ENCODE results near the gene AP1S3. TPM values are rescaled to one million over a fixed set of nuclear protein-coding genes. Genes with fewer than 3 reads are reported as not detected.

The AP1S3 gene
- total and polyA plus RNA-seq, 2 of the 4 experiments (the other 2 are of a cell fraction), result 2.5 to 4.1 TPM

DNA sequence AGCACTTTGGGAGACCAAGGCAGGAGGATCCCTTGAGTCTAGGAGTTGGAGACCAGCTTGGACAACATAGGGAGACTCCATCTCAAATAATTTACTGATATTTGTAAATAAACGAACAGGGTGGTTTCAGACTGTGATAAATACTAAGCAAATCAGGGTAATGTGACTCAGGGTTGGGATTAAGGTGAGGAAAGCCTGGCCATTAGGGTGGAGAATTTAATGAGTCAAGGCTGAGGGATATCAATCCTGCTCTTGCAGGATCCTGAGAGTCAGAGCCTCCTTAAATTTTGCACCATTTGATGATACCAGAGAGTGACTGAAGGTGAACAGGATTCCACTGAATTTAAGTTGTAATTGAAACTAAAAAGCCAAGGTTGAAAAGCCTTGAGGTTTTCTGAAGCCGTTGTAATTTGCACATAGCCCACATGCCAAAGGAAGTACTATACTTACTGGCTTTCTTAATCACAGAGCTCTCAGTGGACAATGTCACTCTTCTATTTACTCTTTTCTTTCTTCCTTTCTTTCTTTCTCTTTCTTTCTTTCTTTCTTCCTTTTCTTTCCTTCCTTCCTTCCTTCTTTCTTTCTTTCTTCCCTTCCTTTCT, 28.6 kb upstream of the AP1S3 start:
- H3K27ac ChIP-seq (ENCODE audit: insufficient read depth, low read length), result no peak overlapping the region
- H4K20me1 ChIP-seq (ENCODE audit: insufficient read depth, low read length), result peaks cover 3% of the 10 kb centered on the region; the same call in 1 of the 2 replicates
- no peak overlapping the region for H2AFZ ChIP-seq (replicated peaks; ENCODE audit: low read length, poor library complexity)
- no peak overlapping the region for H3K4me2 ChIP-seq (ENCODE audit: low read depth, low read length)
- H2BK120ac ChIP-seq (ENCODE audit: low read depth, low read length), result no peak overlapping the region
- in situ Hi-C loops (cut with MboI; ENCODE audit: low sequenced_read_pairs), result no loop called here
- WGBS, 2 experiments (ENCODE audit: extremely low coverage in 2 of 2, insufficient read length in 1 of 2), result 88% methylated on average over 1 of the region's 2 CpGs; no CpG with 5 or more reads in 1 of the 2 experiments
- no peaks in the 10 kb centered on the region for H3K9me3 ChIP-seq (ENCODE audit: control insufficient read depth, insufficient read depth, low read length)
- DNase-seq, result no peak
- H2BK20ac ChIP-seq (ENCODE audit: low read depth, low read length), result no peak overlapping the region
- H3K9me1 ChIP-seq (ENCODE audit: insufficient read depth, low read length), result peaks cover 2% of the 10 kb centered on the region; the same call in 1 of the 2 replicates
- dilution Hi-C loops (cut with HindIII; ENCODE audit: low sequenced_read_pairs, unreplicated experiment), result no loop called here
- H3K14ac ChIP-seq (replicated peaks; ENCODE audit: low read depth, low read length), result no peak overlapping the region
- intact Hi-C loops (cut with micrococcal nuclease), result no loop called here
- H4K91ac ChIP-seq (ENCODE audit: insufficient read depth, low read depth, low read length), result no peak overlapping the region
- H3K23ac ChIP-seq (ENCODE audit: low read depth, low read length), result no peak overlapping the region
- peaks cover 2% of the 10 kb centered on the region for H3K4me1 ChIP-seq (ENCODE audit: control insufficient read depth, insufficient read depth, low read length)
- H4K8ac ChIP-seq (ENCODE audit: low read depth in 2 of 2, low read length in 2 of 2), result no peak overlapping the region
- no peak overlapping the region for H2BK5ac ChIP-seq (ENCODE audit: low read depth, low read length, poor library complexity, severe bottlenecking)
- H3K18ac ChIP-seq (ENCODE audit: low read depth, low read length), result no peak overlapping the region
- no peak overlapping the region for H3K56ac ChIP-seq (ENCODE audit: extremely low read depth, insufficient read depth, low read length)
- ChIA-PET CTCF (no interaction called here), POLR2A (ENCODE audit: unreplicated experiment) (no interaction called here)
- no TSS peak for BruUV-seq (replicated peaks)
- ATAC-seq (ENCODE audit: low read depth), result no peak
- no peak overlapping the region for H2AK5ac ChIP-seq (ENCODE audit: low read depth, low read length)
- TF ChIP-seq, protein P1, sequence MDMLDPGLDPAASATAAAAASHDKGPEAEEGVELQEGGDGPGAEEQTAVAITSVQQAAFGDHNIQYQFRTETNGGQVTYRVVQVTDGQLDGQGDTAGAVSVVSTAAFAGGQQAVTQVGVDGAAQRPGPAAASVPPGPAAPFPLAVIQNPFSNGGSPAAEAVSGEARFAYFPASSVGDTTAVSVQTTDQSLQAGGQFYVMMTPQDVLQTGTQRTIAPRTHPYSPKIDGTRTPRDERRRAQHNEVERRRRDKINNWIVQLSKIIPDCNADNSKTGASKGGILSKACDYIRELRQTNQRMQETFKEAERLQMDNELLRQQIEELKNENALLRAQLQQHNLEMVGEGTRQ (IDR thresholded peaks at IDR 0.05; ENCODE audit: low read depth, low read length), result no peak
- no peak for TF ChIP-seq CHD1 (IDR thresholded peaks at IDR 0.05; ENCODE audit: low read depth, low read length)
- TF ChIP-seq, protein P2, sequence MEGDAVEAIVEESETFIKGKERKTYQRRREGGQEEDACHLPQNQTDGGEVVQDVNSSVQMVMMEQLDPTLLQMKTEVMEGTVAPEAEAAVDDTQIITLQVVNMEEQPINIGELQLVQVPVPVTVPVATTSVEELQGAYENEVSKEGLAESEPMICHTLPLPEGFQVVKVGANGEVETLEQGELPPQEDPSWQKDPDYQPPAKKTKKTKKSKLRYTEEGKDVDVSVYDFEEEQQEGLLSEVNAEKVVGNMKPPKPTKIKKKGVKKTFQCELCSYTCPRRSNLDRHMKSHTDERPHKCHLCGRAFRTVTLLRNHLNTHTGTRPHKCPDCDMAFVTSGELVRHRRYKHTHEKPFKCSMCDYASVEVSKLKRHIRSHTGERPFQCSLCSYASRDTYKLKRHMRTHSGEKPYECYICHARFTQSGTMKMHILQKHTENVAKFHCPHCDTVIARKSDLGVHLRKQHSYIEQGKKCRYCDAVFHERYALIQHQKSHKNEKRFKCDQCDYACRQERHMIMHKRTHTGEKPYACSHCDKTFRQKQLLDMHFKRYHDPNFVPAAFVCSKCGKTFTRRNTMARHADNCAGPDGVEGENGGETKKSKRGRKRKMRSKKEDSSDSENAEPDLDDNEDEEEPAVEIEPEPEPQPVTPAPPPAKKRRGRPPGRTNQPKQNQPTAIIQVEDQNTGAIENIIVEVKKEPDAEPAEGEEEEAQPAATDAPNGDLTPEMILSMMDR (conservative IDR thresholded peaks at IDR 0.05; ENCODE audit: low read depth, low read length), result no peak
- no peak for TF ChIP-seq FOS (IDR thresholded peaks at IDR 0.05; ENCODE audit: low read depth, low read length)
- TF ChIP-seq SMC3 (IDR thresholded peaks at IDR 0.05; ENCODE audit: low read depth, low read length), result no peak
- no peak for TF ChIP-seq NFE2L2 (IDR thresholded peaks at IDR 0.05; ENCODE audit: low read depth, low read length)
- TF ChIP-seq, protein P3, sequence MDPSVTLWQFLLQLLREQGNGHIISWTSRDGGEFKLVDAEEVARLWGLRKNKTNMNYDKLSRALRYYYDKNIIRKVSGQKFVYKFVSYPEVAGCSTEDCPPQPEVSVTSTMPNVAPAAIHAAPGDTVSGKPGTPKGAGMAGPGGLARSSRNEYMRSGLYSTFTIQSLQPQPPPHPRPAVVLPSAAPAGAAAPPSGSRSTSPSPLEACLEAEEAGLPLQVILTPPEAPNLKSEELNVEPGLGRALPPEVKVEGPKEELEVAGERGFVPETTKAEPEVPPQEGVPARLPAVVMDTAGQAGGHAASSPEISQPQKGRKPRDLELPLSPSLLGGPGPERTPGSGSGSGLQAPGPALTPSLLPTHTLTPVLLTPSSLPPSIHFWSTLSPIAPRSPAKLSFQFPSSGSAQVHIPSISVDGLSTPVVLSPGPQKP (IDR thresholded peaks at IDR 0.05; ENCODE audit: borderline replicate concordance, low read depth, low read length), result no peak
- TF ChIP-seq MAFK (IDR thresholded peaks at IDR 0.05; ENCODE audit: low read depth, low read length), result no peak
- TF ChIP-seq CEBPB (IDR thresholded peaks at IDR 0.05; ENCODE audit: low read depth, low read length), result no peak
- no peak for TF ChIP-seq RFX5 (IDR thresholded peaks at IDR 0.05; ENCODE audit: low read depth, low read length)
- TF ChIP-seq BHLHE40 (IDR thresholded peaks at IDR 0.05; ENCODE audit: low read depth, low read length), result no peak
- TF ChIP-seq MXI1 (IDR thresholded peaks at IDR 0.05; ENCODE audit: borderline replicate concordance, low read depth, low read length), result no peak
- TF ChIP-seq RCOR1 (IDR thresholded peaks at IDR 0.05; ENCODE audit: insufficient replicate concordance, low read length), result no peak
- H3K4ac ChIP-seq (ENCODE audit: low read depth, low read length), result no peak overlapping the region
- peaks cover 7% of the 10 kb centered on the region for H3K36me3 ChIP-seq (ENCODE audit: control insufficient read depth, insufficient read depth, low read length)
- no peaks in the 10 kb centered on the region for H3K27me3 ChIP-seq (ENCODE audit: control insufficient read depth, insufficient read depth, low read length)
- H4K5ac ChIP-seq (ENCODE audit: low read depth, low read length), result no peak overlapping the region
- H3K79me1 ChIP-seq (ENCODE audit: low read depth in 1 of 2, low read length in 2 of 2), result no peaks in the 10 kb centered on the region
- H2BK15ac ChIP-seq (ENCODE audit: low read depth, low read length), result no peak overlapping the region
- H3K4me3 ChIP-seq (ENCODE audit: insufficient read depth, low read depth, low read length), result no peak overlapping the region
- no peak overlapping the region for H2AK9ac ChIP-seq (replicated peaks; ENCODE audit: low read depth, low read length, poor library complexity)
- no peak overlapping the region for H3K9ac ChIP-seq (ENCODE audit: low read depth, low read length)

All from IMR-90 (cell line).